Measurements from ENCODE around the gene DCUN1D3.

GRCh38 chr16:20853143-20853542 is 47.0 kb downstream of the DCUN1D3 start:
- no peak for TF ChIP-seq EZH2 (IDR thresholded peaks at IDR 0.05; ENCODE audit: borderline replicate concordance)
- TF ChIP-seq, protein P1, sequence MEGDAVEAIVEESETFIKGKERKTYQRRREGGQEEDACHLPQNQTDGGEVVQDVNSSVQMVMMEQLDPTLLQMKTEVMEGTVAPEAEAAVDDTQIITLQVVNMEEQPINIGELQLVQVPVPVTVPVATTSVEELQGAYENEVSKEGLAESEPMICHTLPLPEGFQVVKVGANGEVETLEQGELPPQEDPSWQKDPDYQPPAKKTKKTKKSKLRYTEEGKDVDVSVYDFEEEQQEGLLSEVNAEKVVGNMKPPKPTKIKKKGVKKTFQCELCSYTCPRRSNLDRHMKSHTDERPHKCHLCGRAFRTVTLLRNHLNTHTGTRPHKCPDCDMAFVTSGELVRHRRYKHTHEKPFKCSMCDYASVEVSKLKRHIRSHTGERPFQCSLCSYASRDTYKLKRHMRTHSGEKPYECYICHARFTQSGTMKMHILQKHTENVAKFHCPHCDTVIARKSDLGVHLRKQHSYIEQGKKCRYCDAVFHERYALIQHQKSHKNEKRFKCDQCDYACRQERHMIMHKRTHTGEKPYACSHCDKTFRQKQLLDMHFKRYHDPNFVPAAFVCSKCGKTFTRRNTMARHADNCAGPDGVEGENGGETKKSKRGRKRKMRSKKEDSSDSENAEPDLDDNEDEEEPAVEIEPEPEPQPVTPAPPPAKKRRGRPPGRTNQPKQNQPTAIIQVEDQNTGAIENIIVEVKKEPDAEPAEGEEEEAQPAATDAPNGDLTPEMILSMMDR (IDR thresholded peaks at IDR 0.05; ENCODE audit: poor library complexity) = no peak

All from hepatocyte (in vitro differentiated cells).